ENCODE results near the gene IHH.

DNA sequence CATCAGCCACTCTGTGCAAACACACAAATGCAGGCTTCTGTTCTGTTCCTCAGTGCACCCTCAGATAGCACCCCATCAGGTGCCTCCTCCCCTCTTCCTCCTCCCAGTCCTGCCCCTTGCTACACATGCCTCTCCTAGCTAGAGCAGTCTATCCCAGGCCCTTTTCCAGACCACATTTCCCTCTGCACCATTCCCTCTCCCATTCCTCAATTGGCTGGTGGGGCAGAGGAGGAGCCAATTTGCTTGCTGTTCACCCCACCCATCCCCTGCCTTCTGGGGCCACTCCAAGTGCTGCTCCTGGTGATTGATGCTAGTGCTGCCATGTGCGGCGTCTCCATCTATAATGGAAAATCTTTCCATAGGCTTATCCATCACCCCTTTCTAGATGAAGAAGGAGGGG is 24.8 kb downstream of the IHH start:
- TF ChIP-seq POLR2A (IDR thresholded peaks at IDR 0.05; ENCODE audit: low read length): no peak
- TF ChIP-seq GATA1 (IDR thresholded peaks at IDR 0.05; ENCODE audit: low read depth, low read length): no peak
